ENCODE measurements around the gene PCSK6. TPM values are rescaled to one million over a fixed set of nuclear protein-coding genes. Genes with fewer than 3 reads are reported as not detected.
A peak's percentile ranks its signal among the peaks of the same experiment; 100 is the strongest.

PCSK6 gene
- total RNA-seq, 1 donor from 2014 or later = 5.4 TPM

- Mint-ChIP-seq H3K27me3 (ENCODE audit: low read depth) (peaks cover 30% of the 10 kb centered on the region), H3K27ac (ENCODE audit: unreplicated experiment) (peak overlapping the region; percentile 71), H3K9me3 (no peaks in the 10 kb centered on the region), H3K4me1 (no peaks in the 10 kb centered on the region), H3K36me3 (ENCODE audit: low read depth) (no peaks in the 10 kb centered on the region), H3K4me3 (no peak overlapping the region)
- no peak for DNase-seq (ENCODE audit: low read depth, low spot score)
- no peak for TF ChIP-seq CTCF (conservative IDR thresholded peaks at IDR 0.05)
Measured at GRCh38 chr15:101326026-101326315, 163.5 kb downstream of the PCSK6 start.

GRCh38 chr15:101325263-101326025 is 164.1 kb downstream of the PCSK6 start:
- TF ChIP-seq CTCF (conservative IDR thresholded peaks at IDR 0.05) = no peak
- Mint-ChIP-seq H3K4me1 (no peaks in the 10 kb centered on the region), H3K27ac (ENCODE audit: unreplicated experiment) (no peak overlapping the region), H3K36me3 (ENCODE audit: low read depth) (no peaks in the 10 kb centered on the region), H3K4me3 (no peak overlapping the region), H3K27me3 (ENCODE audit: low read depth) (peaks cover 32% of the 10 kb centered on the region), H3K9me3 (no peaks in the 10 kb centered on the region)
- no peak for DNase-seq (ENCODE audit: low read depth, low spot score)

- Mint-ChIP-seq H3K36me3 (ENCODE audit: low read depth) (no peaks in the 10 kb centered on the region), H3K9me3 (no peaks in the 10 kb centered on the region), H3K27ac (ENCODE audit: unreplicated experiment) (peak overlapping the region; percentile 12), H3K4me1 (no peaks in the 10 kb centered on the region), H3K4me3 (no peak overlapping the region), H3K27me3 (ENCODE audit: low read depth) (peaks cover 32% of the 10 kb centered on the region)
- DNase-seq (ENCODE audit: low read depth, low spot score) = no peak
- TF ChIP-seq CTCF (conservative IDR thresholded peaks at IDR 0.05) = no peak
Measured at GRCh38 chr15:101324524-101325177, 164.9 kb downstream of the PCSK6 start.

- Mint-ChIP-seq H3K27ac (ENCODE audit: unreplicated experiment) (no peak overlapping the region), H3K36me3 (ENCODE audit: low read depth) (no peaks in the 10 kb centered on the region), H3K4me1 (no peaks in the 10 kb centered on the region), H3K4me3 (no peak overlapping the region), H3K9me3 (no peaks in the 10 kb centered on the region), H3K27me3 (ENCODE audit: low read depth) (peaks cover 34% of the 10 kb centered on the region)
- no peak for DNase-seq (ENCODE audit: low read depth, low spot score)
- TF ChIP-seq CTCF (conservative IDR thresholded peaks at IDR 0.05) = no peak
Measured at GRCh38 chr15:101323793-101324523, 165.5 kb downstream of the PCSK6 start.

- H3K4me1 Mint-ChIP-seq = no peaks in the 10 kb centered on the region
- no peaks in the 10 kb centered on the region for H3K9me3 Mint-ChIP-seq
- no peak overlapping the region for H3K4me3 Mint-ChIP-seq
- no peak overlapping the region for H3K27ac Mint-ChIP-seq (ENCODE audit: unreplicated experiment)
- no peaks in the 10 kb centered on the region for H3K36me3 Mint-ChIP-seq (ENCODE audit: low read depth)
- DNase-seq (ENCODE audit: low read depth, low spot score) = no peak
- H3K27me3 Mint-ChIP-seq (ENCODE audit: low read depth) = peaks cover 31% of the 10 kb centered on the region
- TF ChIP-seq CTCF (conservative IDR thresholded peaks at IDR 0.05) = no peak
Measured at GRCh38 chr15:101322854-101323477, 166.5 kb downstream of the PCSK6 start.
